Lower leg skin (tissue), 4 donors: Measurements from ENCODE around the gene ATP6V1G3. TPM values are rescaled to one million over a fixed set of nuclear protein-coding genes. Genes with fewer than 3 reads are reported as not detected.

ENCODE experiments used
- DNase-seq, 2 donors: peaks; one replicate each; pipeline ENCODE4 v3.0.0-alpha.2; 2019; ENCODE audit warnings: low spot score in 2 of 2
- H3K4me3 ChIP-seq: fragments of 200-600 bp; sonication (generic); 2 replicates; pipeline ENCODE4 v1.5.1; 2017; ENCODE audit warnings: mild to moderate bottlenecking, low read depth; ENCODE audit not compliant: poor library complexity, severe bottlenecking
- POLR2A ChIP-seq, 2 donors: fragments of 450-650 bp; IDR thresholded peaks; one replicate each; pipeline ENCODE4 v1.6.1; 2016 to 2017; ENCODE audit warnings: antibody characterized with exemption in 2 of 2, mild to moderate bottlenecking in 1 of 2, moderate library complexity in 1 of 2
- WGBS, 2 donors: methylation state at CpG; one replicate each; pipeline ENCODE4 v1.1.5; 2018; 5-methylcytosine and 5-hydroxymethylcytosine counted together
- intact Hi-C: fragments of 100-400 bp; cut with DNase I; formaldehyde crosslinking; loops from one replicate; pipeline ENCODE4 v1.15.0; 2023; ENCODE audit warnings: low total_unique reads
- total RNA-seq, 4 donors: library from RNA; depleted of rRNA; stranded (reverse); fragments of >200 nt; gene quantifications; one replicate each; pipeline ENCODE4 v1.1.0, GENCODE V29; 2016
- TF ChIP-seq, protein P1 (sequence below), 3 donors: fragments of 450-650 bp; IDR thresholded peaks; one replicate each; pipeline ENCODE4 v1.5.1; 2016; ENCODE audit warnings: antibody characterized with exemption in 3 of 3, mild to moderate bottlenecking in 3 of 3, moderate library complexity in 2 of 3

Gene ATP6V1G3
- total RNA-seq, 4 donors from 2014 or later = not detected

DNA sequence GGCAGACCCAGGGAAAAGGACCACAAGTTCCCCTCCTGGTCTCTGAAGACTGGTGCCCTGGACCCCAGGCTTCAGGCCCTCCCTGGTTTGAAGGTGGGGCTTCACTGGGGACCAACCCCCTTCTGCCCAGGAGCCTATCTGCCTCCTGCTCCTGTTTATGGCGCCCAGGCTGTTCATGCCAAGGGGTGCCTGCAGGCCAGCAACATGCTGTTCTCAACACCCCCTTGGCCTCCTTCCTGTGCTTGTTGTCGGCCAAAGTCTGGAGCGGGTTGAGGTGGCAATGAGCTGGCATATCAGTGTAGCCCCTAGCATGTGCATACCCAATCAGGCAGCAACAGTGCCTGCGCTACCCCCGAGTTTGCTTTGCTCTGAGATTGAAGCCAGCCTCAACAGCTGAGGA is 46.3 kb downstream of the ATP6V1G3 start:
- 91 to 100% methylated on average over 3 to 5 of the region's 5 CpGs for WGBS, 2 donors
- intact Hi-C loops = no loop called here
- H3K4me3 ChIP-seq = no peak overlapping the region
- TF ChIP-seq POLR2A (IDR thresholded peaks at IDR 0.05) = no peak
- TF ChIP-seq, protein P1, sequence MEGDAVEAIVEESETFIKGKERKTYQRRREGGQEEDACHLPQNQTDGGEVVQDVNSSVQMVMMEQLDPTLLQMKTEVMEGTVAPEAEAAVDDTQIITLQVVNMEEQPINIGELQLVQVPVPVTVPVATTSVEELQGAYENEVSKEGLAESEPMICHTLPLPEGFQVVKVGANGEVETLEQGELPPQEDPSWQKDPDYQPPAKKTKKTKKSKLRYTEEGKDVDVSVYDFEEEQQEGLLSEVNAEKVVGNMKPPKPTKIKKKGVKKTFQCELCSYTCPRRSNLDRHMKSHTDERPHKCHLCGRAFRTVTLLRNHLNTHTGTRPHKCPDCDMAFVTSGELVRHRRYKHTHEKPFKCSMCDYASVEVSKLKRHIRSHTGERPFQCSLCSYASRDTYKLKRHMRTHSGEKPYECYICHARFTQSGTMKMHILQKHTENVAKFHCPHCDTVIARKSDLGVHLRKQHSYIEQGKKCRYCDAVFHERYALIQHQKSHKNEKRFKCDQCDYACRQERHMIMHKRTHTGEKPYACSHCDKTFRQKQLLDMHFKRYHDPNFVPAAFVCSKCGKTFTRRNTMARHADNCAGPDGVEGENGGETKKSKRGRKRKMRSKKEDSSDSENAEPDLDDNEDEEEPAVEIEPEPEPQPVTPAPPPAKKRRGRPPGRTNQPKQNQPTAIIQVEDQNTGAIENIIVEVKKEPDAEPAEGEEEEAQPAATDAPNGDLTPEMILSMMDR (IDR thresholded peaks at IDR 0.05) = no peak
- no peak for DNase-seq

- DNase-seq = no peak
- H3K4me3 ChIP-seq = no peak overlapping the region
- WGBS, 2 donors = 85 to 94% methylated on average over 10 of the region's 10 CpGs
- intact Hi-C loops = no loop called here
- TF ChIP-seq, protein P1 (IDR thresholded peaks at IDR 0.05) = no peak
- no peak for TF ChIP-seq POLR2A (IDR thresholded peaks at IDR 0.05)
These were observed 47.2 kb downstream of the ATP6V1G3 start for GRCh38 chr1:198493329-198493728.

DNA sequence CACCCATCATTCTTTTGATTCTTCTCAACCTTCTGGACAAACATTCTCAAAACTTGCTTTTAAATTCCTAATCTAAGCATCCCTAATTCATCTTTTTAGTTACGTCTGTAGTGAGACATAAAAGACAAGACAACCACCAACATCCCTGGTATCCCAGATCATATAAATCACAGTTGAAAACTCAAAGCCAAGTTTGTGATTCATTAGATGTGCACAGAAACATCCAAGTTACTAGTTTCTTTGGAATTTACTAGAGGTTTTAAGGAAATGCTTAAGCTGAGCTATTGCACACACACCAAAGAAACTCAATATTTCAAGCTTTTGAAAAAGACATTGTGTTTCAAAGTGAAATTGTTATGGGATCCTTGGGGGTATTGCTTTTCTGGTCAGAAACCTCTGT is 47.6 kb downstream of the ATP6V1G3 start:
- no peak overlapping the region for H3K4me3 ChIP-seq
- intact Hi-C loops = no loop called here
- no peak for DNase-seq
- TF ChIP-seq POLR2A (IDR thresholded peaks at IDR 0.05) = no peak
- TF ChIP-seq, protein P1 (IDR thresholded peaks at IDR 0.05) = no peak
- WGBS, 2 donors = 64 to 71% methylated on average over 1 of the region's 1 CpG

- 53 to 58% methylated on average over 3 of the region's 3 CpGs for whole genome bisulfite sequencing, 2 donors
- DNase-seq = no peak
- intact Hi-C loops = no loop called here
- TF ChIP-seq, protein P1 (IDR thresholded peaks at IDR 0.05) = no peak
- TF ChIP-seq POLR2A (IDR thresholded peaks at IDR 0.05) = no peak
- no peak overlapping the region for H3K4me3 ChIP-seq
These were observed 48.9 kb downstream of the ATP6V1G3 start for GRCh38 chr1:198491596-198491995.

GRCh38 chr1:198491028-198491427 is 49.5 kb downstream of the ATP6V1G3 start:
- DNase-seq = no peak
- TF ChIP-seq, protein P1 (IDR thresholded peaks at IDR 0.05) = no peak
- TF ChIP-seq POLR2A (IDR thresholded peaks at IDR 0.05) = no peak
- 77 to 79% methylated on average over 6 of the region's 6 CpGs for WGBS, 2 donors
- no peak overlapping the region for H3K4me3 ChIP-seq
- intact Hi-C loops = no loop called here

GRCh38 chr1:198490224-198490623 is 50.3 kb downstream of the ATP6V1G3 start:
- intact Hi-C loops = no loop called here
- no peak overlapping the region for H3K4me3 ChIP-seq
- DNase-seq = no peak
- TF ChIP-seq POLR2A (IDR thresholded peaks at IDR 0.05) = no peak
- TF ChIP-seq, protein P1 (IDR thresholded peaks at IDR 0.05) = no peak
- 70 to 73% methylated on average over 1 of the region's 1 CpG for WGBS, 2 donors
